SK-N-SH (cell line): ENCODE measurements around the gene ZCCHC7. TPM values are rescaled to one million over a fixed set of nuclear protein-coding genes. Genes with fewer than 3 reads are reported as not detected.

Experiments used
- CTCF ChIA-PET: fragments of 300-600, 350-600 bp; formaldehyde crosslinking; extraction: SDS; loops from one replicate; lab custom pipeline; 2021; lab: Yijun Ruan, JAX
- POLR2A ChIA-PET: fragments of 350-600 bp; sonication (Branson Sonifier 250); formaldehyde crosslinking; extraction: SDS; loops from one replicate; lab custom pipeline; 2020; ENCODE audit warnings: antibody characterized with exemption, inconsistent platforms; lab: Yijun Ruan, JAX
- DNase-seq: peaks from one replicate; pipeline ENCODE4 v3.0.0; 2012
- H2AFZ ChIP-seq: fragments of 200-600 bp; sonication (generic); 2 replicates; pipeline ENCODE4 v1.8.1; 2016; ENCODE audit warnings: antibody characterized with exemption, mild to moderate bottlenecking, low read depth
- H3F3A ChIP-seq: fragments of 200-600 bp; sonication (generic); replicated peaks from 2 replicates; pipeline ENCODE3; 2016; ENCODE audit warnings: antibody characterized with exemption, mild to moderate bottlenecking; ENCODE audit not compliant: insufficient read depth
- H3K27ac ChIP-seq, 2 experiments: fragments of 200-500 bp in 1 of 2; fragments of 200-600 bp in 1 of 2; sonication (Bioruptor generic) in 1 of 2; sonication (generic), shearing (Covaris generic) in 1 of 2; 2 replicates each; pipeline versions ENCODE4 v1.5.1 to v1.6.1; 2014 to 2016; ENCODE audit warnings: low read depth in 2 of 2, inconsistent platforms in 1 of 2, low read length in 1 of 2, mild to moderate bottlenecking in 1 of 2, mixed read lengths in 1 of 2
- H3K27me3 ChIP-seq: fragments of 200-600 bp; sonication (generic), shearing (Covaris generic); 2 replicates; pipeline ENCODE4 v1.6.1; 2016; ENCODE audit warnings: mixed run types; ENCODE audit not compliant: insufficient read depth
- H3K36me3 ChIP-seq, 2 experiments: fragments of 200-500 bp in 1 of 2; fragments of 200-600 bp in 1 of 2; sonication (Bioruptor generic) in 1 of 2; sonication (generic) in 1 of 2; replicated peaks in 1 of 2; 2 replicates each; pipeline versions ENCODE3 to v1.5.1; 2014 to 2016; ENCODE audit warnings: low read length in 1 of 2, mild to moderate bottlenecking in 1 of 2; ENCODE audit not compliant: insufficient read depth in 2 of 2, control insufficient read depth in 1 of 2
- H3K4me1 ChIP-seq, 2 experiments: fragments of 200-500 bp in 1 of 2; fragments of 200-600 bp in 1 of 2; sonication (Bioruptor generic) in 1 of 2; sonication (generic), shearing (Covaris generic) in 1 of 2; 2 replicates each; pipeline versions ENCODE4 v1.5.1 to v1.6.1; 2014 to 2016; ENCODE audit warnings: low read depth in 1 of 2, low read length in 1 of 2, mixed run types in 1 of 2; ENCODE audit not compliant: insufficient read depth in 2 of 2, control insufficient read depth in 1 of 2
- H3K4me2 ChIP-seq: fragments of 200-600 bp; sonication (generic), shearing (Covaris generic); 2 replicates; pipeline ENCODE4 v1.6.1; 2017; ENCODE audit warnings: mixed run types
- H3K4me3 ChIP-seq, 2 experiments: fragments of 200-500 bp in 1 of 2; fragments of 200-600 bp in 1 of 2; sonication (Bioruptor generic) in 1 of 2; sonication (generic), shearing (Covaris generic) in 1 of 2; 2 replicates each; pipeline versions ENCODE4 v1.5.1 to v1.8.1; 2014 to 2016; ENCODE audit warnings: low read depth in 2 of 2, inconsistent platforms in 1 of 2, low read length in 1 of 2, mild to moderate bottlenecking in 1 of 2, mixed read lengths in 1 of 2, moderate library complexity in 1 of 2
- H3K79me2 ChIP-seq: fragments of 200-600 bp; sonication (generic); 2 replicates; pipeline ENCODE4 v1.8.1; 2017; ENCODE audit warnings: mild to moderate bottlenecking; ENCODE audit not compliant: insufficient read depth
- H3K9ac ChIP-seq: fragments of 200-600 bp; sonication (generic); 2 replicates; pipeline ENCODE4 v1.6.1; 2017; ENCODE audit warnings: mixed run types
- H3K9me2 ChIP-seq: fragments of 200-600 bp; sonication (generic); 2 replicates; pipeline ENCODE4 v1.6.1; 2017; ENCODE audit warnings: mixed run types
- H3K9me3 ChIP-seq: fragments of 200-600 bp; sonication (generic); 2 replicates; pipeline ENCODE4 v1.6.1; 2017; ENCODE audit warnings: mixed run types, mild to moderate bottlenecking, moderate library complexity
- H4K20me1 ChIP-seq: fragments of 200-600 bp; sonication (generic); 2 replicates; pipeline ENCODE4 v1.6.1; 2017; ENCODE audit warnings: mild to moderate bottlenecking, mixed run types; ENCODE audit not compliant: insufficient read depth
- CHD2 ChIP-seq: fragments of 150-350 bp; IDR thresholded peaks from 2 replicates; pipeline ENCODE4 v1.6.1; 2018; ENCODE audit warnings: low read length; ENCODE audit not compliant: partially characterized antibody
- ELF1 ChIP-seq: IDR thresholded peaks from 2 replicates; pipeline ENCODE4 v1.4.0; 2012
- EZH2phosphoT487 ChIP-seq: fragments of 200-600 bp; sonication (generic); IDR thresholded peaks from 2 replicates; pipeline ENCODE4 v1.6.1; 2017; ENCODE audit warnings: low read depth, mixed run types, mild to moderate bottlenecking, antibody characterized with exemption, moderate library complexity, borderline replicate concordance
- NFIC ChIP-seq: IDR thresholded peaks from 2 replicates; pipeline ENCODE4 v1.4.0; 2012; ENCODE audit warnings: borderline replicate concordance
- POLR2AphosphoS5 ChIP-seq: IDR thresholded peaks from 2 replicates; pipeline ENCODE4 v1.6.1; 2012; ENCODE audit warnings: low read depth, low read length
- REST ChIP-seq: IDR thresholded peaks from 2 replicates; pipeline ENCODE4 v1.6.1; 2012; ENCODE audit warnings: mild to moderate bottlenecking, low read depth, low read length, moderate library complexity
- RXRA ChIP-seq: IDR thresholded peaks from 2 replicates; pipeline ENCODE4 v1.4.0; 2012; ENCODE audit warnings: low read depth, mild to moderate bottlenecking, borderline replicate concordance
- SMC3 ChIP-seq: IDR thresholded peaks from 2 replicates; pipeline ENCODE4 v1.6.1; 2012; ENCODE audit warnings: low read depth, low read length, improper control_type of control experiment
- TAF1 ChIP-seq: IDR thresholded peaks from 2 replicates; pipeline ENCODE4 v1.6.1; 2012; ENCODE audit warnings: low read depth, mild to moderate bottlenecking, low read length, moderate library complexity, borderline replicate concordance
- USF2 ChIP-seq: fragments of 150-350 bp; IDR thresholded peaks from 2 replicates; pipeline ENCODE4 v1.6.1; 2017; ENCODE audit warnings: antibody characterized with exemption, low read length, low read depth, borderline replicate concordance
- YY1 ChIP-seq: IDR thresholded peaks from 2 replicates; pipeline ENCODE4 v1.4.0; 2012; ENCODE audit warnings: low read depth, mild to moderate bottlenecking
- WGBS: methylation state at CpG from one replicate; pipeline ENCODE4 v1.1.6; 2017; ENCODE audit warnings: low lambda C conversion rate; 5-methylcytosine and 5-hydroxymethylcytosine counted together
- polyA plus RNA-seq, 3 experiments: library from polyadenylated mRNA; depleted of rRNA; stranded (reverse); fragments of >200 nt; gene quantifications; 2 replicates each; pipeline ENCODE4 v1.2.3, GENCODE V29; 2012
- TF ChIP-seq, protein P1 (sequence below): IDR thresholded peaks from 2 replicates; pipeline ENCODE4 v1.4.0; 2012; ENCODE audit warnings: low read depth, borderline replicate concordance
- TF ChIP-seq, protein P2 (sequence below): IDR thresholded peaks from 2 replicates; pipeline ENCODE4 v1.4.0; 2012; ENCODE audit warnings: low read depth, borderline replicate concordance
- TF ChIP-seq, protein P3 (sequence below): IDR thresholded peaks from 2 replicates; pipeline ENCODE4 v1.4.0; 2012; ENCODE audit warnings: low read depth

The ZCCHC7 gene
- polyA plus RNA-seq, 1 of the 3 experiments (the other 2 are of a cell fraction): 12.6 TPM

GRCh38 chr9:37378613-37379004, 258.2 kb downstream of the ZCCHC7 start:
- Histone ChIP-seq H3K4me3 (no peak overlapping the region), H4K20me1 (no peaks in the 10 kb centered on the region), H3K9me2 (no peaks in the 10 kb centered on the region), H3K9me3 (no peaks in the 10 kb centered on the region), H3K36me3 (no peaks in the 10 kb centered on the region), H3F3A (no peaks in the 10 kb centered on the region), H2AFZ (no peak overlapping the region), H3K27ac (no peak overlapping the region), H3K4me1 (no peaks in the 10 kb centered on the region), H3K27me3 (no peaks in the 10 kb centered on the region), H3K4me2 (no peak overlapping the region), H3K79me2 (no peaks in the 10 kb centered on the region), H3K9ac (no peak overlapping the region)
- 75% methylated on average over 16 of the region's 19 CpGs for WGBS
- POLR2A ChIA-PET: no interaction called here
- TF ChIP-seq EZH2phosphoT487 (no peak), YY1 (no peak), SMC3 (no peak), REST (no peak), TAF1 (no peak)
- TF ChIP-seq, protein P1, sequence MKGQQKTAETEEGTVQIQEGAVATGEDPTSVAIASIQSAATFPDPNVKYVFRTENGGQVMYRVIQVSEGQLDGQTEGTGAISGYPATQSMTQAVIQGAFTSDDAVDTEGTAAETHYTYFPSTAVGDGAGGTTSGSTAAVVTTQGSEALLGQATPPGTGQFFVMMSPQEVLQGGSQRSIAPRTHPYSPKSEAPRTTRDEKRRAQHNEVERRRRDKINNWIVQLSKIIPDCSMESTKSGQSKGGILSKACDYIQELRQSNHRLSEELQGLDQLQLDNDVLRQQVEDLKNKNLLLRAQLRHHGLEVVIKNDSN: no peak
- no peak for DNase-seq
- CTCF ChIA-PET: no interaction called here

- Histone ChIP-seq H3K36me3 (no peaks in the 10 kb centered on the region), H3K27ac (no peak overlapping the region), H3K27me3 (no peaks in the 10 kb centered on the region), H3K9me3 (no peaks in the 10 kb centered on the region), H3K4me1 (no peaks in the 10 kb centered on the region), H3K79me2 (no peaks in the 10 kb centered on the region), H3K9ac (no peak overlapping the region), H3K4me2 (no peak overlapping the region), H3K9me2 (no peaks in the 10 kb centered on the region), H2AFZ (no peak overlapping the region), H3K4me3 (no peak overlapping the region), H4K20me1 (no peaks in the 10 kb centered on the region), H3F3A (no peaks in the 10 kb centered on the region)
- no peak for DNase-seq
- TF ChIP-seq POLR2AphosphoS5 (no peak), SMC3 (no peak), USF2 (no peak), ELF1 (no peak), CHD2 (no peak), NFIC (no peak), RXRA (no peak), EZH2phosphoT487 (no peak)
- TF ChIP-seq, protein P2, sequence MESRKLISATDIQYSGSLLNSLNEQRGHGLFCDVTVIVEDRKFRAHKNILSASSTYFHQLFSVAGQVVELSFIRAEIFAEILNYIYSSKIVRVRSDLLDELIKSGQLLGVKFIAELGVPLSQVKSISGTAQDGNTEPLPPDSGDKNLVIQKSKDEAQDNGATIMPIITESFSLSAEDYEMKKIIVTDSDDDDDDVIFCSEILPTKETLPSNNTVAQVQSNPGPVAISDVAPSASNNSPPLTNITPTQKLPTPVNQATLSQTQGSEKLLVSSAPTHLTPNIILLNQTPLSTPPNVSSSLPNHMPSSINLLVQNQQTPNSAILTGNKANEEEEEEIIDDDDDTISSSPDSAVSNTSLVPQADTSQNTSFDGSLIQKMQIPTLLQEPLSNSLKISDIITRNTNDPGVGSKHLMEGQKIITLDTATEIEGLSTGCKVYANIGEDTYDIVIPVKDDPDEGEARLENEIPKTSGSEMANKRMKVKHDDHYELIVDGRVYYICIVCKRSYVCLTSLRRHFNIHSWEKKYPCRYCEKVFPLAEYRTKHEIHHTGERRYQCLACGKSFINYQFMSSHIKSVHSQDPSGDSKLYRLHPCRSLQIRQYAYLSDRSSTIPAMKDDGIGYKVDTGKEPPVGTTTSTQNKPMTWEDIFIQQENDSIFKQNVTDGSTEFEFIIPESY: no peak
- TF ChIP-seq, protein P3, sequence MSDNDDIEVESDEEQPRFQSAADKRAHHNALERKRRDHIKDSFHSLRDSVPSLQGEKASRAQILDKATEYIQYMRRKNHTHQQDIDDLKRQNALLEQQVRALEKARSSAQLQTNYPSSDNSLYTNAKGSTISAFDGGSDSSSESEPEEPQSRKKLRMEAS: no peak
- TF ChIP-seq, protein P1: no peak
- ChIA-PET CTCF (no interaction called here), POLR2A (no interaction called here)
- 57% methylated on average over 2 of the region's 2 CpGs for WGBS
Measured at GRCh38 chr9:37379835-37380234, 259.5 kb downstream of the ZCCHC7 start.
